ENCODE data around the gene ARFRP1.

DNA sequence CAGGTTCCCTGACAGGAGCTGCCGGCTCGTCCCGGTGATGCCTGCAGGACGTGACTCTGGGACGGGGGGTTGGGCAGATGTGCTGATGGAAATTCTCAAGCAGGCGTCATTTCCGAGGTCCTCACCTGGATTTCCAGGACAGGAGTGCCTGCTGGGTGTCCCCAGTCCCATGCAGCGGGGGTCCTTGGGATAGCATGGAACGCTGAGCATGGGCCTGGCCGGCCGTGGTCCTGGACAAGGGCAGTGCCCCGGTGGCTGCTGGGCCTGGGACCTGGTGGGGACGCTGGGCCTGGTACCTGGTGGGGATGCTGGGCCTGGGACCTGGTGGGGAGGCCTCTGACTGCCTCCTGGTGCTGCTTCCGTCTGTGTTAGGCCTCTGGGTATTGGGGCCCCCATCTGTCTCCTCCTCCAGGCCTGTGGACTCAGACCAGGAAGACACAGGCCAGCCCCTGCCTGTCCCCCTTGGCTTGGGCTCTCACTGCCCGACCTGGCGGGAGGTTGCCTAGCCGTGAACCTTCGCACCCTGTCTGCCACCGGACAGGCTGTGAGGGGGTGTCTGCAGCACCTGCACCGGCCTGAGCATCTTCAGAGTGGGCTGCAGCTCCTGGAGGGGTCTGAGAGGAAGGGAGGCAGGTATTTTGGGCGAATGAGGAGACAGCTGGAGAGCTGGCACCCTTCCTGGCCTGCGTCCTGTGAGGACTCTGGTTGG is 43.5 kb downstream of the ARFRP1 start:
- TF ChIP-seq SIN3A (IDR thresholded peaks at IDR 0.05; ENCODE audit: borderline replicate concordance, insufficient read depth, low read length) (no peak), POLR2AphosphoS5 (IDR thresholded peaks at IDR 0.05; ENCODE audit: low read depth, low read length) (no peak)
